Upper lobe of right lung (tissue), 1 donor: ENCODE measurements around the gene RASGRP3. TPM values are rescaled to one million over a fixed set of nuclear protein-coding genes. Genes with fewer than 3 reads are reported as not detected.

Experiments
- ATAC-seq: fragments of 200-7000 bp; cut with Tn5 transposase; one replicate; pipeline ENCODE4 v1.9.1; 2020; ENCODE audit warnings: mild to moderate bottlenecking, moderate library complexity
- DNase-seq: peaks from one replicate; pipeline ENCODE4 v3.0.0-alpha.2; 2020
- H3K27ac ChIP-seq: fragments of 200-600 bp; one replicate; pipeline ENCODE4 v1.8.0; 2022
- H3K27me3 ChIP-seq: fragments of 200-600 bp; one replicate; pipeline ENCODE4 v1.8.0; 2022; ENCODE audit warnings: mild to moderate bottlenecking
- H3K36me3 ChIP-seq: fragments of 200-600 bp; one replicate; pipeline ENCODE4 v1.8.0; 2022
- H3K4me1 ChIP-seq: fragments of 200-600 bp; one replicate; pipeline ENCODE4 v1.8.0; 2022
- H3K4me3 ChIP-seq: fragments of 200-600 bp; one replicate; pipeline ENCODE4 v1.8.0; 2022; ENCODE audit warnings: mild to moderate bottlenecking
- H3K9me3 ChIP-seq: fragments of 200-600 bp; one replicate; pipeline ENCODE4 v1.8.0; 2022
- intact Hi-C: fragments of 100-400 bp; cut with DNase I; formaldehyde crosslinking; loops from one replicate; pipeline ENCODE4 v1.11.0; 2022
- total RNA-seq: library from RNA; stranded (reverse); fragmentation: NEBNext Ultra II Directional; extraction: Animal tissue kit (Norgen Biotek cat#: 25700); gene quantifications from one replicate; pipeline ENCODE4 v1.2.1, GENCODE V29; 2021
- TF ChIP-seq, protein P1 (sequence below): fragments of 200-600 bp; IDR thresholded peaks from one replicate; pipeline ENCODE4 v1.8.0; 2022; ENCODE audit warnings: antibody characterized with exemption
- donor health status: DM: no; HTN: yes; CAD: no; lungs with severe emphysema.

RASGRP3 gene
- total RNA-seq, 1 donor from 2014 or later: 13.6 TPM

DNA sequence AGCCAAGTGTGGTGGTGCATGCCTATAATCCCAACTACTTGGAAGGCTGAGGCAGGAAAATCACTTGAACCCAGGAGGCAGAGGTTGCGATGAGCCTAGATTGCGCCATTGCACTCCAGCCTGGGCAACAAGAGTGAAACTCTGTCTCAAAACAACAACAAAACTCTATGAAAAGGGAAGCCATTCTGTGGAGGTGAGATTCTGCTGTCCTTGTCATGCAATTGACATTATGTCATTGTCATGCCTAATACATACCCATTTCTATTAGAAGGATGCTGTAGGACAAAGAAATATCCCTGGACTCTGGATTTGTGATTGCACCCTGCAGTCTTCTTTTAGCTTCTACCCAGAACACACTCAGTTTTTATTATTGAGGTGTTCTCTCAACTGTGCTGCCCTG is 8.6 kb downstream of the RASGRP3 start:
- TF ChIP-seq, protein P1, sequence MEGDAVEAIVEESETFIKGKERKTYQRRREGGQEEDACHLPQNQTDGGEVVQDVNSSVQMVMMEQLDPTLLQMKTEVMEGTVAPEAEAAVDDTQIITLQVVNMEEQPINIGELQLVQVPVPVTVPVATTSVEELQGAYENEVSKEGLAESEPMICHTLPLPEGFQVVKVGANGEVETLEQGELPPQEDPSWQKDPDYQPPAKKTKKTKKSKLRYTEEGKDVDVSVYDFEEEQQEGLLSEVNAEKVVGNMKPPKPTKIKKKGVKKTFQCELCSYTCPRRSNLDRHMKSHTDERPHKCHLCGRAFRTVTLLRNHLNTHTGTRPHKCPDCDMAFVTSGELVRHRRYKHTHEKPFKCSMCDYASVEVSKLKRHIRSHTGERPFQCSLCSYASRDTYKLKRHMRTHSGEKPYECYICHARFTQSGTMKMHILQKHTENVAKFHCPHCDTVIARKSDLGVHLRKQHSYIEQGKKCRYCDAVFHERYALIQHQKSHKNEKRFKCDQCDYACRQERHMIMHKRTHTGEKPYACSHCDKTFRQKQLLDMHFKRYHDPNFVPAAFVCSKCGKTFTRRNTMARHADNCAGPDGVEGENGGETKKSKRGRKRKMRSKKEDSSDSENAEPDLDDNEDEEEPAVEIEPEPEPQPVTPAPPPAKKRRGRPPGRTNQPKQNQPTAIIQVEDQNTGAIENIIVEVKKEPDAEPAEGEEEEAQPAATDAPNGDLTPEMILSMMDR: no peak
- ATAC-seq (no peak), DNase-seq (no peak)
- Histone ChIP-seq H3K27ac (no peak overlapping the region), H3K36me3 (no peaks in the 10 kb centered on the region), H3K4me3 (no peak overlapping the region), H3K9me3 (no peaks in the 10 kb centered on the region), H3K27me3 (no peaks in the 10 kb centered on the region), H3K4me1 (peaks cover 14% of the 10 kb centered on the region)
- intact Hi-C loops: no loop called here

DNA sequence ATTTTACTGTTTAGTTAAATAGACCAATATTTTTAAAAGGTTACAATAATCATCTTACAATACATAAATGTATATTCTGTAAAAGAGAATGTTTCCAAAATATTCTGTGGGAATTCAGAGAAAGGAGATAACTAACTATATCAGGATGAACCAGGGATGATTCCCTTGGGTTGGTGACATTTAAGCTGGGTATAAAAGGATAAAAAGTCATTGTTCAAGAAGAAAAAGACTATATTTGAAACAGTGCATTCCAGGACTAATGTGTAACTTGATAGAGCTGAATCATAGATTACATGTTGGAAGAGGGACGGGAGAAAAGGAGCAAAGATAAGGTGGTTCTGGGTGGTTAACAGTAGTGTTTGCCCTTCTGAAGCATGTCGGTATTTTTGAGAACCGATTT is 10.1 kb downstream of the RASGRP3 start:
- ATAC-seq (no peak), DNase-seq (no peak)
- no peaks in the 10 kb centered on the region for H3K27me3 ChIP-seq
- H3K9me3 ChIP-seq: no peaks in the 10 kb centered on the region
- no peak overlapping the region for H3K4me3 ChIP-seq
- TF ChIP-seq, protein P1: no peak
- H3K36me3 ChIP-seq: no peaks in the 10 kb centered on the region
- H3K27ac ChIP-seq: no peak overlapping the region
- intact Hi-C loops: no loop called here
- H3K4me1 ChIP-seq: peaks cover 14% of the 10 kb centered on the region

DNA sequence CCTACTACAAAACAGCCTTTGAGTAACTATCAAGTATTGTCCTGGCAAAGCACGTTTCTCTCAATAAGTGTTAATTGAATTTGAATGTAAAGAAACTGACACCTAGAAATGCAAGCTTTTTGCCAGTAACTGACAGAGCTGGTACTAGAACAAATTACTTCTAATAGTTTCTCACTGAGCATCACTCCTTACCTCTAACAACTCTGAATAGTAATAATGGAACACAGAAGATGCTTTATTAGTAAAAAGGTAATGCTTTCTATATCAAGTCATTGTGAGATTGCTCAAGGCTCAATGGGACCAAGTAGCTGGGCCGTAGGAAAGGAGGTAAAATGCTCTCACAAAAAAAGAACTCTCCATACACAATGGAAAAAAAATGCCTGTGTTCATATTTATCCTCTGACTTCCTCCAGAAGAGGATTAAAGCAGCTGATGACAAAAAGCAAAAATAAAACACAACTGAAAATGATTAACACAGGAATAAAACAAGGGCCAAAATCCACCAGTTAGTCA is 11.8 kb downstream of the RASGRP3 start:
- ATAC-seq (no peak), DNase-seq (no peak)
- H3K36me3 ChIP-seq: no peaks in the 10 kb centered on the region
- no peak overlapping the region for H3K4me3 ChIP-seq
- H3K9me3 ChIP-seq: no peaks in the 10 kb centered on the region
- TF ChIP-seq, protein P1: no peak
- no peaks in the 10 kb centered on the region for H3K27me3 ChIP-seq
- H3K4me1 ChIP-seq: peaks cover 14% of the 10 kb centered on the region
- no peak overlapping the region for H3K27ac ChIP-seq
- intact Hi-C loops: no loop called here

DNA sequence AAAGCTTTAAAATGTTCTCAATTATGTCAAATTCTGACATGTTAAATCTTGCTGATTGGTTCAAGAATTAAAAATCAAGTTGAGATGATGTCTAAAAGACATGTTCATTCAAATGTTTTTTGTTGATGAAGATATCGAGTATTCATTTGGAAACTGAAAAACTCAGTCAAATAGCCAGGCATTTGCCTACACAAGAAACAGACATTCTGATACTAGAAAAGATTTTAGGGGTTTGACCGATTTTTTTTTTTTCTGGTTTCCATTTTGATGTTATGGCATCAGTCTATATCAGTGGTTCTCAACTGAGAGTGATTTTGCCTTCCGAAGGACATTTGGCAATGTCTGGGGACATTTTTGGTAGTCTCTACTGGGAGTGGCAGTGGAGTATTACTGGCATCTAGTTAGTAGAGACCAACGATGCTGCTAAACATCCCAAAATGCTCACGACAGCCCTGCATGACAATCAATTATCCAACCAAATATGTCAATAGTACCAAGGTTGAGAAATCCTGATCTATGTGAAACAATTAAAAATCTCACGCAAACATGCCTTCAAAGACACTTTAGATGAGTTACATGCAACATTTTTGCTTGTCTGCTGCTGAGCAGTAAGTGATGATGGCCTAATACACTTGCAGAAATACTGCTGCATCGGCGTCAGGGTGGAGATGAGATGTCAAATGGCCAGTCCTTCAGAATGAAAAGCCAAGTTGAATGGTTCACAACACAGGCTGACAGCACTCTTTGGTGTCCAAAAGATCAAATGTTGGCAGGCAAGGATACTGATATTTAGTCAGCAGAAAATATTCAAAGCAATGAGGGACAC is 12.5 kb downstream of the RASGRP3 start:
- H3K9me3 ChIP-seq: no peaks in the 10 kb centered on the region
- intact Hi-C loops: no loop called here
- H3K36me3 ChIP-seq: no peaks in the 10 kb centered on the region
- TF ChIP-seq, protein P1: no peak
- DNase-seq: no peak
- H3K4me1 ChIP-seq: peaks cover 8% of the 10 kb centered on the region
- ATAC-seq: no peak
- H3K27me3 ChIP-seq: no peaks in the 10 kb centered on the region
- H3K4me3 ChIP-seq: no peak overlapping the region
- H3K27ac ChIP-seq: no peak overlapping the region

DNA sequence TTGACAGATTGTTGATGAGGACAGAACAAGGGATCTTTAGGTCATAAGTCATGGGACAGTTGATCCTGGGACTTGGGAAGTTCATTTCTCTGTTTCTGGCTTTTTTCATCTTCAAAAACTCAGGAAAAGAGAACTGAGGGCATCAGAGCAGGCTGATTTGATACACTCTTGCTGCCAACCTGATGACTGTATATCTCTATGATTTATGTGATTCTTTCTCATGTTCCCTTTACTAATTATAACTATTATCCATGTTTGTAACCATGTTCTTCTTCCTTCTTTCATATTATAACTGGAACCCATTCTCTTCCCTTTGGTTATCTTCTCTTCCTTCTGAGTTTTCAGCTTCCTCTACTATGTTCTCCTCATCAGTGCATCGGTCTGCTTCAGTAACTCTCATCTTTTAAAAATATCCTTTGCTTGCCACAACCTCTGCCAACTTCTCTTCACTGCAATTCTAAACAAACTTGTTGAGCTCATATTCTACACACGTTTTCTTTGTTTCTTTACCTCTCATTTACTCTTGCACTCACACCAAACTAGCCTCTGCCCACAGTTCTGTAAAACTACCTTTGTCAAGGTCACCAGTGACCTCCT is 13.5 kb downstream of the RASGRP3 start:
- H3K4me1 ChIP-seq: peaks cover under 1% of the 10 kb centered on the region
- no peak for ATAC-seq
- no peak overlapping the region for H3K27ac ChIP-seq
- H3K4me3 ChIP-seq: no peak overlapping the region
- intact Hi-C loops: no loop called here
- no peaks in the 10 kb centered on the region for H3K9me3 ChIP-seq
- H3K36me3 ChIP-seq: no peaks in the 10 kb centered on the region
- no peak for DNase-seq
- TF ChIP-seq, protein P1: no peak
- no peaks in the 10 kb centered on the region for H3K27me3 ChIP-seq
